Breast epithelium (tissue), 3 donors: Measurements from ENCODE around the gene BCAS3.

Experiments used
- POLR2A ChIP-seq: fragments of 450-650 bp; IDR thresholded peaks from one replicate; pipeline ENCODE4 v1.6.1; 2016; ENCODE audit warnings: antibody characterized with exemption, mild to moderate bottlenecking, moderate library complexity
- POLR2AphosphoS5 ChIP-seq, 3 donors: sonication (generic); formaldehyde crosslinking; IDR thresholded peaks; one replicate each; pipeline ENCODE4 v1.6.1; 2017; ENCODE audit warnings: antibody characterized with exemption in 3 of 3
- TF ChIP-seq, protein P1 (sequence below), 3 donors: fragments of 450-650 bp; IDR thresholded peaks; one replicate each; pipeline ENCODE4 v1.5.1; 2016 to 2017; ENCODE audit warnings: antibody characterized with exemption in 3 of 3, mild to moderate bottlenecking in 3 of 3, moderate library complexity in 3 of 3

DNA sequence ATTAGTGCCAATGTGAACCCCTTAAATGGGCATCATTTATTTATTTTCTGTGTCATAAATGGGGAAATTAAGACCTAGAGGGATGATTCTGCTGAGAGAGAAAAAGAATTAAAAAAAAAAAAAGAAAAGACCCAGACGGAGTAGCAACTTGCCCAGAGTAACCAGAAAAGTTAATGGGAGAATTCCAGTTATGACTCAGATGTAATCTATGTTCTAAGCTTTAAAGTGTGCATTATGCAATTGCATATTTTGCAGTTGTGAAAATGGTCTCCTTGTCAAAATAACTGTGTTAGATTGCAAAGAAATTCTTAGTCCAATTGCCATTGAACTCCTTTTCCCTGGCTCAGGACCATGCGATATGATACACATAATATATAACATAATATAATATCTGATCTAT is 683.4 kb downstream of the BCAS3 start:
- TF ChIP-seq, protein P1, sequence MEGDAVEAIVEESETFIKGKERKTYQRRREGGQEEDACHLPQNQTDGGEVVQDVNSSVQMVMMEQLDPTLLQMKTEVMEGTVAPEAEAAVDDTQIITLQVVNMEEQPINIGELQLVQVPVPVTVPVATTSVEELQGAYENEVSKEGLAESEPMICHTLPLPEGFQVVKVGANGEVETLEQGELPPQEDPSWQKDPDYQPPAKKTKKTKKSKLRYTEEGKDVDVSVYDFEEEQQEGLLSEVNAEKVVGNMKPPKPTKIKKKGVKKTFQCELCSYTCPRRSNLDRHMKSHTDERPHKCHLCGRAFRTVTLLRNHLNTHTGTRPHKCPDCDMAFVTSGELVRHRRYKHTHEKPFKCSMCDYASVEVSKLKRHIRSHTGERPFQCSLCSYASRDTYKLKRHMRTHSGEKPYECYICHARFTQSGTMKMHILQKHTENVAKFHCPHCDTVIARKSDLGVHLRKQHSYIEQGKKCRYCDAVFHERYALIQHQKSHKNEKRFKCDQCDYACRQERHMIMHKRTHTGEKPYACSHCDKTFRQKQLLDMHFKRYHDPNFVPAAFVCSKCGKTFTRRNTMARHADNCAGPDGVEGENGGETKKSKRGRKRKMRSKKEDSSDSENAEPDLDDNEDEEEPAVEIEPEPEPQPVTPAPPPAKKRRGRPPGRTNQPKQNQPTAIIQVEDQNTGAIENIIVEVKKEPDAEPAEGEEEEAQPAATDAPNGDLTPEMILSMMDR (IDR thresholded peaks at IDR 0.05), result no peak
- TF ChIP-seq POLR2A (no peak), POLR2AphosphoS5 (IDR thresholded peaks at IDR 0.05) (no peak)
